ENCODE data around the gene DRAP1. TPM values are rescaled to one million over a fixed set of nuclear protein-coding genes. Genes with fewer than 3 reads are reported as not detected.

Gene DRAP1
- total and polyA plus RNA-seq, 2 experiments from 2014 or later = 307 to 533 TPM

DNA sequence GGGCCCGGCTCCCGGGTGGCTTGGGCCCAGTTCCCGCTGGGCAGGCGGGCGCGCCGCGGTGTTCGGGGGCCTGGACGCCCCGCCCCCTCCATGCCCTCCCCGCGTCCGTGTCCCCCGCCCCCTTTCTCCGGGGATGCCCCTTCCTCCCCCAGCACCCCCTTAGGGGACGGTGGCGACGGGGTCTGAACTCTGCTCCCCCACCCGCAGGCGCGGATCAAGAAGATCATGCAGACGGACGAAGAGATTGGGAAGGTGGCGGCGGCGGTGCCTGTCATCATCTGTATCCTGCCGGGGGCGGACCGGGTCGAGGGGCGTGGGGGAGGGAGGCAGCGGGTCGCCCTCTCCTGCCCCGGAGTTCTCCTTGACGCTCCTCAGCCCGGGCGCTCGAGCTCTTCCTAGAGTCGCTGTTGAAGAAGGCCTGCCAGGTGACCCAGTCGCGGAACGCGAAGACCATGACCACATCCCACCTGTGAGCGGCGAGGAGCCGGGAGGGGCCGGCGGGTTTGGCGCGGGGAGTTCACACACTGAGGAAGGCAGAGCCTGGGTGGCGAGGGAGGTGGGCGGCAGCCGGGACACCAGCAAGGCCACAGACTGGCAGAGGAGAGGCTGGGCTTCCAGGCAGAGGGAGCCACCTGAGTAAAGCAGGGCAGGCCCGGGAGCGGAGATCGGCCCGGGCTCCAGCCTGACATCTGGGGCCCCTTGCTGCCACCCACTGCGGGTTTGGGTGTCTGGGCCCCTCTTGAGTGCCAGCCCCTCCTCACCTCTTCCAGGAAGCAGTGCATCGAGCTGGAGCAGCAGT, 546 bp downstream of the DRAP1 start:
- Histone ChIP-seq H3K9ac (peak overlapping the region; percentile 82), H3K4me3 (peak overlapping the region; percentile 93), H3K4me1 (ENCODE audit: insufficient read depth) (peaks cover 39% of the 10 kb centered on the region), H3K36me3 (ENCODE audit: low read depth) (peaks cover 19% of the 10 kb centered on the region; the same call in 1 of the 2 replicates), H3K27ac (peak overlapping the region; percentile 33), H3F3A (ENCODE audit: insufficient read depth) (peaks cover 49% of the 10 kb centered on the region), H3K9me2 (ENCODE audit: insufficient read depth) (no peaks in the 10 kb centered on the region), H3K9me3 (ENCODE audit: low read depth) (no peaks in the 10 kb centered on the region), H2AFZ (peak overlapping the region; percentile 23), H3K4me2 (ENCODE audit: unreplicated experiment) (peak overlapping the region; percentile 87), H3K79me2 (ENCODE audit: insufficient read depth) (peaks cover 67% of the 10 kb centered on the region), H3K27me3 (replicated peaks; ENCODE audit: insufficient read depth) (no peaks in the 10 kb centered on the region), H4K20me1 (ENCODE audit: insufficient read depth) (no peaks in the 10 kb centered on the region)
- TF ChIP-seq EZH2 (IDR thresholded peaks at IDR 0.05; ENCODE audit: insufficient read depth, poor library complexity, severe bottlenecking) = no peak
- TF ChIP-seq EZH2phosphoT487 (IDR thresholded peaks at IDR 0.05; ENCODE audit: insufficient read depth, low read depth) = no peak
- peak; percentile 44 for DNase-seq
- in situ Hi-C loops (cut with MboI) = no loop called here
- 0 to 1% methylated on average over 32 to 60 of the region's 60 CpGs for WGBS, 2 experiments (ENCODE audit: low coverage in 1 of 2, low lambda C conversion rate in 2 of 2, missing lambda C conversion rate in 2 of 2)

DNA sequence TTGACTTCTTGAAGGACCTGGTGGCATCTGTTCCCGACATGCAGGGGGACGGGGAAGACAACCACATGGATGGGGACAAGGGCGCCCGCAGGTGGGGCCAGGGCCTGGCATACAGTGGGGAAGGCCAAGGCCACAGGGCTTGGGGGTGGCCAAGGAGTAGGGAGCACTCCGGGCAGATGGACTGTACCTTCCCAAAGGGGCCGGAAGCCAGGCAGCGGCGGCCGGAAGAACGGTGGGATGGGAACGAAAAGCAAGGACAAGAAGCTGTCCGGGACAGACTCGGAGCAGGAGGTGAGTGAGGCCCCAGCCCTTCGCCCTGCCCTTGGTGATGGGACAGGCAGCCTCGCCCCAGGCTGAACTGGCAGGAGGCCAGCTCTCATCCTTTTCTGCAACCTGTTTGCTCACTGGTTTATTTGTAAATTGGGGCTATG, 1.2 kb downstream of the DRAP1 start:
- Histone ChIP-seq H3K36me3 (ENCODE audit: low read depth) (peaks cover 19% of the 10 kb centered on the region; the same call in 1 of the 2 replicates), H3K9ac (peak overlapping the region; percentile 82), H3K4me2 (ENCODE audit: unreplicated experiment) (peak overlapping the region; percentile 87), H3K27ac (no peak overlapping the region), H2AFZ (no peak overlapping the region), H3K9me3 (ENCODE audit: low read depth) (no peaks in the 10 kb centered on the region), H3K4me1 (ENCODE audit: insufficient read depth) (peaks cover 33% of the 10 kb centered on the region), H3K27me3 (replicated peaks; ENCODE audit: insufficient read depth) (no peaks in the 10 kb centered on the region), H4K20me1 (ENCODE audit: insufficient read depth) (no peaks in the 10 kb centered on the region), H3K9me2 (ENCODE audit: insufficient read depth) (no peaks in the 10 kb centered on the region), H3K79me2 (ENCODE audit: insufficient read depth) (peaks cover 67% of the 10 kb centered on the region), H3F3A (ENCODE audit: insufficient read depth) (peaks cover 48% of the 10 kb centered on the region), H3K4me3 (peak overlapping the region; percentile 93)
- WGBS, 2 experiments (ENCODE audit: low coverage in 1 of 2, low lambda C conversion rate in 2 of 2, missing lambda C conversion rate in 2 of 2) = 48 to 51% methylated on average over 15 of the region's 15 CpGs
- DNase-seq = no peak
- TF ChIP-seq EZH2phosphoT487 (IDR thresholded peaks at IDR 0.05; ENCODE audit: insufficient read depth, low read depth) (no peak), EZH2 (IDR thresholded peaks at IDR 0.05; ENCODE audit: insufficient read depth, poor library complexity, severe bottlenecking) (no peak)
- in situ Hi-C loops (cut with MboI) = no loop called here

DNA sequence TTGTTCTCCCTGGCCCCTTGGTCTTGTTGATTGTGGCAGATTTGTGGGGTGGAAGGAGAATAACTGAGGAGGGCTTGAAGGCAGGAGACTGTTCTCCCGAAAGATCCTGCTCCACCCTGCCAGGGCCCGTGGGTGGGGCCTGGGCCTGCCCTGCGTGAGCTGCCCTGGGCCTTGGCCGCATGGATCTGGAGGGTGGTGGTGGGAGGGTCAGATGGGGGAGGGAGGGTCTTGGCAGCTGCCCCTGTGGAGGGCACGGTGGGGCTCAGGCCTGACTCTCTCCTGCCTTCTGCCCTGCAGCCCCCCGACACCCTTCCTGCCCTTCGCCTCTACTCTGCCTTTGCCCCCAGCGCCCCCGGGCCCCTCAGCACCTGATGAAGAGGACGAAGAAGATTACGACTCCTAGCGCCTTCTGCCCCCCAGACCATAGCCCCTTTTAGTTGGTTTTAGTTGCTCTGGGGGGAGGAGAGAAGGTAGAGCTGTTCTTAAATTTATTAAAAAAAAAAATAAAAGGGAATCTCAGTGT, 1.9 kb downstream of the DRAP1 start:
- H3K27me3 ChIP-seq (replicated peaks; ENCODE audit: insufficient read depth) = no peaks in the 10 kb centered on the region
- in situ Hi-C loops (cut with MboI) = no loop called here
- peak overlapping the region; percentile 87 for H3K4me2 ChIP-seq (ENCODE audit: unreplicated experiment)
- peaks cover 67% of the 10 kb centered on the region for H3K79me2 ChIP-seq (ENCODE audit: insufficient read depth)
- no peak overlapping the region for H3K27ac ChIP-seq
- WGBS, 2 experiments (ENCODE audit: low coverage in 1 of 2, low lambda C conversion rate in 2 of 2, missing lambda C conversion rate in 2 of 2) = 44 to 54% methylated on average over 7 to 12 of the region's 12 CpGs
- H3K9ac ChIP-seq = peak overlapping the region; percentile 82
- H3K4me1 ChIP-seq (ENCODE audit: insufficient read depth) = peaks cover 28% of the 10 kb centered on the region
- DNase-seq = peak; percentile 49
- peaks cover 46% of the 10 kb centered on the region for H3F3A ChIP-seq (ENCODE audit: insufficient read depth)
- no peaks in the 10 kb centered on the region for H3K9me3 ChIP-seq (ENCODE audit: low read depth)
- H3K9me2 ChIP-seq (ENCODE audit: insufficient read depth) = no peaks in the 10 kb centered on the region
- TF ChIP-seq EZH2phosphoT487 (IDR thresholded peaks at IDR 0.05; ENCODE audit: insufficient read depth, low read depth) (no peak), EZH2 (IDR thresholded peaks at IDR 0.05; ENCODE audit: insufficient read depth, poor library complexity, severe bottlenecking) (no peak)
- H4K20me1 ChIP-seq (ENCODE audit: insufficient read depth) = no peaks in the 10 kb centered on the region
- H2AFZ ChIP-seq = no peak overlapping the region
- H3K36me3 ChIP-seq (ENCODE audit: low read depth) = peaks cover 19% of the 10 kb centered on the region; the same call in 1 of the 2 replicates
- peak overlapping the region; percentile 93 for H3K4me3 ChIP-seq

DNA sequence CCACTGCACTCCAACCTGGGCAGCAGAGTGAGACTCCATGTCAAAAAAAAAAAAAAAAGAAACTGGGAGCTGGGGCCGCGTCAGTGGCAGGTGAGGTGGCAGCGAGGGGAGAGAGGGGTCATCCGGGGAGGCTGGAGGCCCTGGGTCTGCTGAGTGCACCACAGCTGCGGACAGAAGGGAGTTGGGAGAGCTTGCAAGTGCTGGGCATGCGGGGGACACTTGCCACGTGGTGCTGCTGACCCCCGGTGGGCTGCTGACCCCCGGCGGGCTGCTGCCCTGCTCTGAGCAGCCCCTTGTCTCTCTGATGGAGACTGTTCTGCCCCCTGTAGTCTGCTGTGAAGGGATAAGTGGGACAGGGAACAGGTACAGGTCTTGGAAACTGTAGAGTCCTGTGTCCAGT, 2.6 kb downstream of the DRAP1 start:
- no peak for DNase-seq
- H3K4me2 ChIP-seq (ENCODE audit: unreplicated experiment) = no peak overlapping the region
- H3K27ac ChIP-seq = no peak overlapping the region
- WGBS, 2 experiments (ENCODE audit: low coverage in 1 of 2, low lambda C conversion rate in 2 of 2, missing lambda C conversion rate in 2 of 2) = 81 to 84% methylated on average over 10 of the region's 10 CpGs
- no peaks in the 10 kb centered on the region for H4K20me1 ChIP-seq (ENCODE audit: insufficient read depth)
- H3K27me3 ChIP-seq (replicated peaks; ENCODE audit: insufficient read depth) = no peaks in the 10 kb centered on the region
- H3K4me3 ChIP-seq = no peak overlapping the region
- in situ Hi-C loops (cut with MboI) = no loop called here
- peaks cover 20% of the 10 kb centered on the region for H3K4me1 ChIP-seq (ENCODE audit: insufficient read depth)
- peaks cover 19% of the 10 kb centered on the region; the same call in 1 of the 2 replicates for H3K36me3 ChIP-seq (ENCODE audit: low read depth)
- H3F3A ChIP-seq (ENCODE audit: insufficient read depth) = peaks cover 40% of the 10 kb centered on the region
- no peak for TF ChIP-seq EZH2phosphoT487 (IDR thresholded peaks at IDR 0.05; ENCODE audit: insufficient read depth, low read depth)
- no peak overlapping the region for H2AFZ ChIP-seq
- no peaks in the 10 kb centered on the region for H3K9me2 ChIP-seq (ENCODE audit: insufficient read depth)
- no peak overlapping the region for H3K9ac ChIP-seq
- no peaks in the 10 kb centered on the region for H3K9me3 ChIP-seq (ENCODE audit: low read depth)
- H3K79me2 ChIP-seq (ENCODE audit: insufficient read depth) = peaks cover 61% of the 10 kb centered on the region
